DOHH2 (cell line): ENCODE results near the gene MARCO.

Experiments
- CTCF ChIP-seq: fragments of 200-600 bp; sonication (generic); IDR thresholded peaks from one replicate; pipeline ENCODE4 v1.5.1; 2014; ENCODE audit warnings: antibody characterized with exemption, mild to moderate bottlenecking, low read depth, low read length; ENCODE audit not compliant: poor library complexity, severe bottlenecking
- EZH2phosphoT487 ChIP-seq: fragments of 200-600 bp; sonication (generic); IDR thresholded peaks from 2 replicates; pipeline ENCODE4 v1.6.1; 2017; ENCODE audit warnings: borderline replicate concordance, mild to moderate bottlenecking, antibody characterized with exemption, low read length, moderate library complexity, mixed read lengths

DNA sequence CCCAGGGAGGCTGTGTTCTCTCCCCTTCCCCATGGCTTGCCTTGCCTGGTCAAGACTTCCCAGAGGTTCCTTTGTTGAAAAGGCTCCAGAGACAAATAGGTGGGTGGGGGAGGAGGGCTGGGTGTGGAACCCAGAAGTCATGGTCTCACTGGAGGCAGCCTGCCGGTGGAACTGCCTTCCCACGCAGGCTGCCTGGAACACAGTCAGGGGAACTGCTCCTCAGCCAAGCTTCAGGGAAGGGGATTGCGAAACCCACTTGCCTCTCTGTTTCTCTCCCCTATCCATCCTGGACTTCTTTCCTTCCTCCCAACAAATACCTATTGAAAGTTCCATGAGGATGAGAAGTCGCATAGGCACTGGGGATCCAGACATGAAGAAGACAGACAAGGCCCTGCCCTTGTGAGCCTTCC lies 31.6 kb downstream of the MARCO start:
- TF ChIP-seq CTCF (no peak), EZH2phosphoT487 (no peak)
